Peyer's patch (tissue), 4 donors: ENCODE measurements around the gene DAAM1.

ENCODE experiments used
- CTCF ChIP-seq, 6 experiments: fragments of 450-650 bp in 4 of 6; fragments of 200-600 bp in 2 of 6; sonication (generic) in 1 of 6; IDR thresholded peaks; one replicate each; pipeline ENCODE4 v1.5.1; 2017 to 2019; ENCODE audit warnings: antibody characterized with exemption in 6 of 6, mild to moderate bottlenecking in 3 of 6, moderate library complexity in 1 of 6
- POLR2A ChIP-seq, 2 donors: fragments of 450-650 bp; IDR thresholded peaks; one replicate each; pipeline ENCODE4 v1.5.1; 2017; ENCODE audit warnings: antibody characterized with exemption in 2 of 2, mild to moderate bottlenecking in 2 of 2, moderate library complexity in 2 of 2

DNA sequence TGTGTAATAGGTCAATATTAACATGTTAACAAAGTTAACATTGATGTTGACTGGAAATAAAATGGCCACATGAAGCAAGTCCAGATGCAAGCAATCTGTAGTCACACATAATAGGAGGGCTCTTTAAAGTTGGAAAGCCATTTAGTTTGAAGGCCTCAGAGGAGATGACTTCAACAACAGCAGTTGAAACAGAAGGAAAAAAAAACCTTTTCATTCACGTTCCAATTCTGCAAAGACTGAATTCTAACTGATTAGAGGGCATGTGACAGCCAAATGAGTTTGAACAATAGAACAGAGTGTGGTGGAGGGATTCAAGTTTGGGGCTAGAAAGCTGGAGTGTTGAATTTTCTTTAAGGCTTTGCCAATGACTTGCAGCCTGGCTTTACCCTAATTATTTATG is 41.5 kb upstream of the DAAM1 start:
- TF ChIP-seq CTCF (IDR thresholded peaks at IDR 0.05): no peak
- TF ChIP-seq POLR2A (IDR thresholded peaks at IDR 0.05): no peak
